ENCODE measurements around the gene MIPOL1. TPM values are rescaled to one million over a fixed set of nuclear protein-coding genes. Genes with fewer than 3 reads are reported as not detected.
"Not testable (repeated sequence)": the region's sequence is repeated elsewhere in the genome, so short reads cannot be mapped to it uniquely, and the experiment has no call there.

MIPOL1 gene
- total RNA-seq, 6 experiments from 2014 or later: 6.5 to 7.7 (median 6.8) TPM

GRCh38 chr14:37278636-37279538, 81.2 kb downstream of the MIPOL1 start:
- TF ChIP-seq CTCF (IDR thresholded peaks at IDR 0.05): no peak
- H3K4me3 Mint-ChIP-seq: no peak overlapping the region
- no peaks in the 10 kb centered on the region for H3K27me3 Mint-ChIP-seq (ENCODE audit: insufficient read depth)
- no peaks in the 10 kb centered on the region for H3K4me1 Mint-ChIP-seq (ENCODE audit: low read depth)
- H3K36me3 Mint-ChIP-seq (ENCODE audit: low read depth): no peaks in the 10 kb centered on the region
- no peak for DNase-seq
- no peaks in the 10 kb centered on the region for H3K9me3 Mint-ChIP-seq
- H3K27ac Mint-ChIP-seq: no peak overlapping the region

GRCh38 chr14:37279818-37280217, 82.1 kb downstream of the MIPOL1 start:
- H3K27me3 Mint-ChIP-seq (ENCODE audit: insufficient read depth): no peaks in the 10 kb centered on the region
- no peak overlapping the region for H3K4me3 Mint-ChIP-seq
- no peaks in the 10 kb centered on the region for H3K4me1 Mint-ChIP-seq (ENCODE audit: low read depth)
- DNase-seq: no peak
- TF ChIP-seq CTCF (IDR thresholded peaks at IDR 0.05): no peak
- no peaks in the 10 kb centered on the region for H3K9me3 Mint-ChIP-seq
- H3K36me3 Mint-ChIP-seq (ENCODE audit: low read depth): no peaks in the 10 kb centered on the region
- H3K27ac Mint-ChIP-seq: no peak overlapping the region

GRCh38 chr14:37284760-37285159, 87.0 kb downstream of the MIPOL1 start:
- H3K27me3 Mint-ChIP-seq (ENCODE audit: insufficient read depth): no peaks in the 10 kb centered on the region
- no peak for TF ChIP-seq CTCF (IDR thresholded peaks at IDR 0.05)
- peaks cover 3% of the 10 kb centered on the region; the same call in 1 of the 2 replicates for H3K36me3 Mint-ChIP-seq (ENCODE audit: low read depth)

GRCh38 chr14:37285220-37285619, 87.5 kb downstream of the MIPOL1 start:
- no peaks in the 10 kb centered on the region for H3K4me1 Mint-ChIP-seq (ENCODE audit: low read depth)
- no peak overlapping the region for H3K27ac Mint-ChIP-seq
- no peak for TF ChIP-seq CTCF (IDR thresholded peaks at IDR 0.05)
- no peak for DNase-seq
- no peaks in the 10 kb centered on the region for H3K9me3 Mint-ChIP-seq
- H3K4me3 Mint-ChIP-seq: no peak overlapping the region
- H3K36me3 Mint-ChIP-seq (ENCODE audit: low read depth): peaks cover 7% of the 10 kb centered on the region; the same call in 1 of the 2 replicates
- H3K27me3 Mint-ChIP-seq (ENCODE audit: insufficient read depth): no peaks in the 10 kb centered on the region

More at GRCh38 chr14:37284760-37285159, 87.0 kb downstream of the MIPOL1 start:
- H3K4me1 Mint-ChIP-seq (ENCODE audit: low read depth): no peaks in the 10 kb centered on the region
- no peaks in the 10 kb centered on the region for H3K9me3 Mint-ChIP-seq
- H3K27ac Mint-ChIP-seq: no peak overlapping the region
- no peak for DNase-seq
- H3K4me3 Mint-ChIP-seq: no peak overlapping the region

- H3K4me3 Mint-ChIP-seq: no peak overlapping the region
These were observed 92.0 kb downstream of the MIPOL1 start for GRCh38 chr14:37289688-37290087.

GRCh38 chr14:37295262-37295661, 97.5 kb downstream of the MIPOL1 start:
- H3K36me3 Mint-ChIP-seq (ENCODE audit: low read depth): peaks cover 21% of the 10 kb centered on the region
- H3K9me3 Mint-ChIP-seq: peaks cover 33% of the 10 kb centered on the region
- H3K4me3 Mint-ChIP-seq; H3K27me3 Mint-ChIP-seq (ENCODE audit: insufficient read depth); H3K27ac Mint-ChIP-seq; H3K4me1 Mint-ChIP-seq (ENCODE audit: low read depth); DNase-seq: not testable (repeated sequence)

More at GRCh38 chr14:37289688-37290087, 92.0 kb downstream of the MIPOL1 start:
- Mint-ChIP-seq H3K9me3 (peaks cover 19% of the 10 kb centered on the region), H3K27ac (no peak overlapping the region), H3K27me3 (ENCODE audit: insufficient read depth) (no peaks in the 10 kb centered on the region), H3K36me3 (ENCODE audit: low read depth) (peaks cover 27% of the 10 kb centered on the region), H3K4me1 (ENCODE audit: low read depth) (no peaks in the 10 kb centered on the region)
- no peak for TF ChIP-seq CTCF (IDR thresholded peaks at IDR 0.05)
- DNase-seq: no peak

Measured in HFFc6 (cell line).